GM04503 (cell line): ENCODE results near the gene KREMEN2.

Experiments
- DNase-seq: peaks from one replicate; pipeline ENCODE4 v3.0.0-alpha.2; 2012; ENCODE audit warnings: low read depth

KREMEN2 gene

DNA sequence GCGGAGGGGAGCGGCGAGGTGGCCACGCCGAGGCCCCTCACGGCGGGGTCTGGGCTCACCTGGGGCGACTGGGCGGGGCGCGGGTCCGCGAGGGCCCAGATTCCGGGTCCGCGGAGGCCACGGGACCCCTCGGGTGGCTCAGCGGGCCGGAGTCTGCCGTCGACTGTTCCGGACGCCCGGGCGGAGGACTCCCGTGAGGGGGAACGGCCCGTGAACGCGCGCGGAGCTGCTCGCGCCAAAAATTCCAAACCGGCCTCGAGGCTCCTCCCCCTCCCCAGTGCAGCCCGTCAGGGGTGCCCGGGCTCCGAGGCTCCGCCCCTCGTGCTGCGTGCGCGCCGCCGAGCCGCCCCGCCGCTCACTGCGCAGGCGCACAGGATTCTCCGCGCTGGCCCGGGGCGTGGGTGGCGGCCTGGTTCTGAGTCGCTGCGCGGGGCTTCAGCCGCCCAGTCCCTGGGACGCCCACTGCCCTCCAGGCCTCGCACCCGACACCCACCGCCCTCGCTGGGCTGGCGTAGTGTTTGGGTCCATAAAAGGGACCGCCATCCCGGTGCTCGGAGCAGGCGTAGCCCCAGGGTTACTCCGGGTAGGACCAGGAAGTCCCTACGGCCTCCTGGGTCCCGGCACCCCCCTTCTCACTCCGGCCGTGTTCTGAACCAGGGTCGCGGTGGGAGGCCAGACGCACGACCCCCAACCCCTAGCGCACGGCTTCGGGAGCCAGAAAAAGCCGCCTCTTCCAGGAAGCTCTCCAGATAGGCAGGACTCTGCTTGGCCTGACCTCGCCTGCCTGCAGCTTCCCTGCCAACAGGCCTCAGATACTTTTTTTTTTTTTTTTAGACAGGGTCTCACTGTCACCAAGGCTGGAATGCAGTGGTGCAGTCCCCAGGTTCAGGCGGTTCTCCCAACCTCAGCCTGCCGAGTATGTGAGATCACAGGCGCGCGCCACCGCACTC is 16.4 kb downstream of the KREMEN2 start, which contains the start of gene PKMYT1:
Gene PKMYT1 (minus strand): TSS at position 220 of the 950 bp plus-strand sequence. CDS start 789 bp downstream, outside the sequence.
- DNase-seq: peak; percentile 37

DNA sequence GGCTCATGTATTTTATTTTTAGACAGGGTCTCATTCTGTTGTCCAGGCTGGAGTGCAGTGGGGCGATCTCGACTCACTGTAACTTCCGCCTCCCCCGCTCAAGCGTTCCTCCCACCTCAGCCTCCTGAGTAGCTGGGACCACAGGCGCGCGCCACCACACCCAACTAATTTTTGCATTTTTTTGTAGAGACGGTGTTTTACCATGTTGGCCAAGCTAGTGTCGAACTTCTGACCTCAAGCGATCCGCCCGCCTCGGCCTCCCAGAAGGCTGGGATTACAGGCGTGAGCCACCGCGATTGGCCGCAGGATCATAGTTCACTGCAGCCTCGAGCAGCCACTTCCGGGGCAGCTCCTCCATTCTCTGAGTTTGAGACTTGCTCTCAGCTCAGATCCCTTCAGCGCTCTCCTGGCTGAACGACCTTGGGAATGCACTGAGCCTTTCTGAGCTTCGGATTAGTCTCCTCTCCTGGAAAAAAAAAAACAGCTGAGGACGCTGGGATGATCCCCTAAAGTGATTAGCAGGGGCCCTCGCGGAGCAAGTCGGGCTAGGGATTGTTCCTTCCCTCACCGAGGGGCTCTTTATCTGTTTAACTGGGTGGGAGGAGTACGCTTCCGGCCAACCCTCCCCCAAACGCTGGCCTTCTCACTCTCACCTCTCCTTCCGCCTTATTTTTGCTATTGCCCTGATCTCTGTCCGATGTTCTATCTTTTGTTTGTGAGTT is 17.3 kb downstream of the KREMEN2 start:
- DNase-seq: no peak

DNA sequence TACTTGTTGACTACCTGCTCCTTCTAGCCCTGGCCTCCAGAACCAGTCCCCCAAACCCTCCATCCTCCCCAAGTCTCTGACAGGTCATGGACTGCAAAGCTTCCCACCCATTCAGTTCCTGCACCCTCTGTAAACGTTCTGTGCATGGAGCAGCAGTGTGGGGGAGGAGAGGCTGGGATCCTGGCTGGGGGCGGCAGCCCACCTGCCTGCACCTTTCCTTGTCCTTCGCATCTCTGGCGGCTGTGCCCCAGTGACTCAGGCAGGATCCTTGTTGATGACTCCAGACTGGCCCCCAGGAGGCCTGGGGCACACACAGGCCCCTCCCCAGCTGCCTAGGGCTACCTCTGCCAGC is 17.8 kb downstream of the KREMEN2 start:
- DNase-seq: no peak

DNA sequence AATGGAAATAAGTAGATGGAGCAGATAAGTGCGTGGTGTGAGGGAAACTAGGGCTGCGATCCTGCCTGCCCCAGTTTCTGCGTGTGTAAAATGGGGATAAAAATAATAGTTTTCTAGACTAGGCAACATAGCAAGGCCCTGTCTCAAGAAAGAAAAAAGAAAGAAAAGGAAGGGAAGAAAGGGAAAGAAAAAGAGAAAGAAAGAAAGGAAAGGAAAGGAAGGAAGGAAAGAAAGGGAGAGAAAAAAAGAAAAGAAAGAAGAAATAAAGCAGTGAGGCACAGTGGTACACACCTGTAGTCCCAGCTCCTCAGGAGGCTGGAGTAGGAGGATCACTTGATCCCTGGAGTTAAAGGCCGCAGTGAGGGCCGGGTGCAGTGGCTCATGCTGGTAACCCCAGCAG is 18.3 kb downstream of the KREMEN2 start:
- DNase-seq: no peak

DNA sequence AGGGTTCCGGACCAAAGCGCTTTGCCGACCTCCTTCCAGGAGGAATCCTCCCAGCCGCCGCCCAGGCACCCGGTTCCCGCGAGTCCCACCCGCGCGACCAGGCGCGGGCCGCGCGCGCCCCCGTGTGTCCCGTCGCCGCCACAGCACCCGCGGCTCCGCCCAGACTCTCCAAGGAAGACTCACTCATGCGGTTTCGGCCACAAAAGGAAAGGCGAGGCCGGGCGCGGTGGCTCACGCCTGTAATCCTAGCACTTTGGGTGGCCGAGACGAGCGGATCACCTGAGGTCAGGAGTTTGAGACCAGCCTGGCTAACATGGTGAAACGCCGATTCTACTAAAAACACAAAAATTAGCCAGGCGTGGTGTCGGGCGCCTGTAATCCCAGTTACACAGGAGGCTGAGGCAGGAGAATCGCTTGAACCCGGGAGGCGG is 19.6 kb downstream of the KREMEN2 start:
- peak; percentile 27 for DNase-seq

- DNase-seq: no peak
Measured at GRCh38 chr16:2985462-2985861, 21.4 kb downstream of the KREMEN2 start.

DNA sequence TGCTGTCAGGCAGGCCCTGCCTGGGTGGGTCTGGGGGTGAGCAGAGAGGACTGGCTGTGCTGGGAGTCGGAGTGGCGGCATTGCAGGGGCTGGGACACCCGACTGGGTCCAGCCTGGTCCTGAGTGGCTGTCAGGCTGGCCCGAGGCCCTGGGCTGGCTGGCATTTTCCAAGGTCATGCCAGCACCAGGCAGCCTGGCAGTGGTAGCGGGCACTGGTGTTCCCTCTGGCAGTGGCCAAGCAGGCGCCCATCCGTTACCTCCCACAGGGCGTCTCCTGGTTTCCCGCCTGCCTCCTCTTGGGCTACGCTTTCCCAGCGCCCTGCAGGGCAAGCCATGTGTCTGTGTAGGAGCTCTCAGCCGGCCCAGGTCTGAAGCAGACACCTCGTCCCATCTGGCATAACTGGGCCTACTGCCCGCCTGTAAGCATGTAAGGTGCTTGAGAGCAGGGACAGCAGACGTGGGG is 21.8 kb downstream of the KREMEN2 start:
- no peak for DNase-seq

GRCh38 chr16:2986623-2987188 is 22.6 kb downstream of the KREMEN2 start:
- DNase-seq: no peak

GRCh38 chr16:2987286-2987685 is 23.2 kb downstream of the KREMEN2 start:
- no peak for DNase-seq

DNA sequence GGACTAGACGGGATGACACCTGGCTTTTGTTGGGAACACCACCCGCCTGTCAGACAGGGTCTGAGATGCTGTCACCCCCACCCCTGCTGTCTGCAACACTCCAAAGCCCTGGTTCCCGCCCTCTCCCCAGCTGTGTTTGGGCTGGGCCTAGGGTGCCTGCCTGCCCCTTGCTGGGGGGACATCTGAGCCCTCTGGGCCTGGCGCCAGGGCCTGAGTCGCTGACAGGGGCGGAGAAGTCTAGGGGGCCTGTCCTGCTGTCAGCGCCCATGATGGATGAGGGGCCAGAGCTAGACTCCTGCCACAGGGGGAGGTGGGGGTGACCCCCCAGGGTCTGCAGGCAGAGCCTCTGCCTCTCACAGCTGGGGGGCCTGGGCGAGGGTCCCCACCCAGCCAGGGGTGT is 23.8 kb downstream of the KREMEN2 start:
- DNase-seq: no peak

DNA sequence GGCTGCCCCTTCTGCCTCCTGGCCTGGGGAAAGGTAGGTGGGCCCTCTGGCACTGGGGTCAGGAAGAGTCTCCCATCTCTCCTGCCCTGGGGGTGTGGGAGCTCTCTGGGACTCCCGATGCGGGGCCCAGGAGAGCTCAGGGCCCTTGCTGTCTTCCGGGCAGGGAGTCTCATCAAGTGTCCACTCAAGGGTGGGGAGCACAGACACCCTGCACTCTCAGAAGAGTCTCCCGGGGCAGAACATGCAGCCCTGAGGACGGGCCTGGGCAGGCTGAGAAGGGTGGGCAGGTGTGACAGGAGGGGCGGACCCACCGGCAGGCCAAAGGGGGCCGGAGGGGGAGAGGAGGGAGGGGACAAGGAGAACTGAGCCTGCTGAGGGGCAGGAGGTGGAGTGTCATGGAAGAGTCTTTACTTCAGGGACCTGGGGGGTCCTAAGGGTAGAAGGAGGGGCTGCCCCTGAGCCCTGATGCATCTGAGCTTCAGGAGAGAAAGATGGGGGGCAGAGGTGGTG is 24.6 kb downstream of the KREMEN2 start:
- no peak for DNase-seq

GRCh38 chr16:2990891-2991290 is 26.8 kb downstream of the KREMEN2 start:
- DNase-seq: no peak

- no peak for DNase-seq
Measured at GRCh38 chr16:2991566-2992261, 27.6 kb downstream of the KREMEN2 start.

GRCh38 chr16:2992383-2993081 is 28.5 kb downstream of the KREMEN2 start:
- DNase-seq: no peak

- no peak for DNase-seq
Measured at GRCh38 chr16:2996298-2996697, 32.2 kb downstream of the KREMEN2 start.

- DNase-seq: no peak
Measured at GRCh38 chr16:2999929-3000328, 35.9 kb downstream of the KREMEN2 start.

- DNase-seq: no peak
Measured at GRCh38 chr16:3000540-3000939, 36.5 kb downstream of the KREMEN2 start.

GRCh38 chr16:3001316-3001715 is 37.2 kb downstream of the KREMEN2 start:
- no peak for DNase-seq

DNA sequence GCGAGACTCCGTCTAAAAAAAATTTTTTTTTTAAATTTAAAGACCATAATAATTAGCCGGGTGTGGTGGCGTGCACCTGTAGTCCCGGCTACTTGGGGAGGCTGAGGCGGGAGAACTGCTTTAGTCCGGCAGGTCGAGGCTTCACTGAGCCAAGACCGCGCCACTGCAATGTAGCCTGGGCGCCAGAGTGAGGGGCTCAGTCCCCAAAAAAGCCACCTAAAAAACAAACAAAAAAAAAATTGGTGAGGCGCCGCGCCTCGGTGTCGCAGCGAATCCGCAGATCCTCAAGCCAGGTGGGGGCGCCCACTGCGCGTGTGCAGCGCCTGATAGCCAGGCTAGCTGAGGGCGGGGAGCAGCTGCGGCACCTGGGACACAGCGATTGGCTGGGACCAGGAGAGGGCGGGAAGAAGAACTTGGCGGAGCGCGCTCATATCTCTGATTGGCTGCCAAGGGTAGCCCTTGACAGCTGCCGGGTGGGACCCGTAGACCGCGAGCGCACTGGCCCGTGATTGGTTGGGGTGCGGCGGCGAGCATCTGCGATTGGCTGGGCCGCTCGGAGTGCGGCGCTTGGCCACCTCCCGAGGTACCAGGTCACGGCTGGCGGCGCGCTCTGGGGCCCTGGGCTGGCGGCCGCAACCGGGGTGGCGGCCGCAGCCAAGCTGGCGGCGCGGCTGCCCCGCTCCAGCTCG is 39.7 kb downstream of the KREMEN2 start:
- peak; percentile 88 for DNase-seq

GRCh38 chr16:3004319-3004718 is 40.2 kb downstream of the KREMEN2 start:
- no peak for DNase-seq
